ENCODE measurements around the gene DNAJB8.

DNAJB8 gene

GRCh38 chr3:128466840-128467541, at the start of gene DNAJB8:
Gene DNAJB8 (minus strand): TSS chr3:128466890. CDS start chr3:128463245, 3,645 bp downstream.
- DNase-seq = no peak

GRCh38 chr3:128515967-128516366, 49.3 kb upstream of the DNAJB8 start:
- no peak for DNase-seq

- no peak for DNase-seq
These were observed 42.2 kb upstream of the DNAJB8 start for GRCh38 chr3:128508852-128509251.

- DNase-seq = no peak
These were observed 40.1 kb upstream of the DNAJB8 start for GRCh38 chr3:128506754-128507153.

GRCh38 chr3:128505771-128506170, 39.1 kb upstream of the DNAJB8 start:
- no peak for DNase-seq

- no peak for DNase-seq
These were observed 38.5 kb upstream of the DNAJB8 start for GRCh38 chr3:128504963-128505730.

GRCh38 chr3:128504533-128504915, 37.8 kb upstream of the DNAJB8 start:
- no peak for DNase-seq

GRCh38 chr3:128503751-128504532, 37.3 kb upstream of the DNAJB8 start:
- DNase-seq = no peak

GRCh38 chr3:128503164-128503651, 36.5 kb upstream of the DNAJB8 start:
- DNase-seq = no peak

GRCh38 chr3:128502712-128503111, 36.0 kb upstream of the DNAJB8 start:
- no peak for DNase-seq

GRCh38 chr3:128501431-128501830, 34.7 kb upstream of the DNAJB8 start:
- DNase-seq = no peak

GRCh38 chr3:128500556-128500955, 33.9 kb upstream of the DNAJB8 start:
- no peak for DNase-seq

GRCh38 chr3:128499724-128500275, 33.1 kb upstream of the DNAJB8 start:
- DNase-seq = no peak

- no peak for DNase-seq
These were observed 32.3 kb upstream of the DNAJB8 start for GRCh38 chr3:128498901-128499530.

GRCh38 chr3:128498127-128498626, 31.5 kb upstream of the DNAJB8 start:
- no peak for DNase-seq

- DNase-seq = peak; percentile 91
These were observed 30.8 kb upstream of the DNAJB8 start for GRCh38 chr3:128497305-128498126.

GRCh38 chr3:128496602-128497304, 30.1 kb upstream of the DNAJB8 start:
- DNase-seq = no peak

- DNase-seq = no peak
These were observed 29.4 kb upstream of the DNAJB8 start for GRCh38 chr3:128496019-128496601.

- no peak for DNase-seq
These were observed 28.8 kb upstream of the DNAJB8 start for GRCh38 chr3:128495435-128495970.

- no peak for DNase-seq
These were observed 27.6 kb upstream of the DNAJB8 start for GRCh38 chr3:128494367-128494650.

All from NCI-H1105 treated with DMSO at 0.1 percent for 48 hours (cell line).